HG03280 (cell line): Measurements from ENCODE around the gene LRRC10B.
"Not testable (repeated sequence)": the region's sequence is repeated elsewhere in the genome, so short reads cannot be mapped to it uniquely, and the experiment has no call there.

Source experiments
- ATAC-seq: cut with Tn5 transposase; IDR thresholded peaks from one replicate; pipeline ENCODE4 v1.9.1; 2021; ENCODE audit warnings: mild to moderate bottlenecking, moderate library complexity; ENCODE audit not compliant: unreplicated experiment

The LRRC10B gene

DNA sequence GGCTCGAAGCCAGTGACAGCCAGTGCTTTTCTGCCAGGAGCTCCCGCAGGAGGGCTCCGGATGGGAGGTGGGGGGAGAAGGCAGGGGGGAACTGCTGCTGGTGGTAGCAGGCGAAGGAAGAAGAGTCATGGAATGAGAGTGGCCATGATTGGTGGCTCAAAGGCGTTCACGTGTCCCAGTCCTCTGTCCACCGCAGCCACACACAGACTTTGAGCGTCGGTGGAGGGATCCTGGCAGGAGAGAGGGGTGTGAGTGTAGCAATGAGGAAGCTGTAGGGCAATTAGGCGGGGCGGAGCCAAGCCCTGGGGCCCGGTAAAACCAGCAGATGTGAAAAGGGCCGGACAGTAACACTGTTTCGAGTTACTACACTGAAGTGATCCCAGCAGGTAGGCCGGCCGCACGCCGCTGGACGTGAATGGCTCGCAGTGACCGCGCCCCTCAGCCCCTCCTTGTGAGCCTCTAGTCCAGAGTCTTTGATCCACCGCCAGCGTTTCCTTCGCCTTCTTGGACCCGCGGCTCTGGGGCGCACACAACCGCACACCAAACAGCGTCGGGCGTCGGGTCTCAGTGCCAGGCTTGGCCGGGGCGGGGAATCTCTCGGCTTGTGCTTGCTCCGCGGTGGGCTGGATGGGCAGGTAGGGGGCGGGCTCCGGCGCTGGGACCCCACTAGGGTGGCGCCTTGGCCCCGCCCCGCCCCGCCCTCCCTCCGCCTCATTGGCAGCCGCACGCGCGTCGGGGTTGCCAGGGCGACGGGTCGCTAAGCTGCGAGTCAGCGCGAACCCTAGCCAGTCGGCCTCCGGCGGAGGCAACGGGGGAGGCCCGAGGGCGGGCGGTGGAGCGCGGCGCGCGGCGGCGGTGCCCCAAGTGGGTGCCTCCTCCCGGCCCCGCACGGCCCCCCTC lies at the start of gene LRRC10B:
TSS of gene LRRC10B (plus strand) at position 788 of the 900 bp plus-strand sequence. CDS start 250 bp downstream, outside the sequence.
- ATAC-seq: no peak

DNA sequence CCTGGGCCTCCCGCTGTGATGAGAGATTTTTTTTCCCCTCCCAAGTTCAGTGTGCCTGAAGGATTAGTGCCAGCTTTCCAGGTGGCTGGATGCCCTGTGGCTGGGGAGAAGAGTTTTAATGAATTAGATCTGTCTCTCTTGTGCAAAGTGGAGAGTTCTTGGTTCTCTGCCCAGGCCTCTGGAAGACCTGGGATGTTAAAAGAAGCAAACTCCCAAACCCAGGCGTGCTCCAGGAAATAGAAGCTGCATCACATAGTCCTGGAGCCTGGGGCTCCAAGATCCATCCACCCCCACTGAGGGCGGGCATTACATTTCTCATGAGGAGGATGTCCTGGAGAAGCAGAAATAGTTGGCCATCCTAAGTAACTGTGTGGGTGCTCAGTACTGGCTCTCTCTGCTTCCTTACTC lies 48.1 kb upstream of the LRRC10B start:
- ATAC-seq: no peak

DNA sequence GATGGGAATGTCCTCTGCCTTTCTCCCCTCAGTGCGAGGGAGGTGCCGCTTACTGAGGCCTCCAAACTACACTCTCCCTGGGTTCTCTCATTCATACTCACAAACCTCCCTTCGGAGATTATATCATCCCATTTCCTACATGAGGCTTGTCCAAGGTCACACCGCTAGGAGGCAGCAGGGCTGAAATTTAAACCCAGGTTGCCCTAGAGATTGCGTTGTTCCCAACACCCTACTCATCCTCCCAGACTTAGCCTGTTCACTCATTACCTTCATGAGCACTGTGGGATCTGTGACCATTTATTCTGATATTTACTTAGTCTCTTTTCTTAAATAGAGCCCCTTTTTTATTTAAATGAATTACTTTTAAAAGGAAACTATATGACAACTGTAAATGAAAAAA lies 47.6 kb upstream of the LRRC10B start:
- ATAC-seq: no peak

DNA sequence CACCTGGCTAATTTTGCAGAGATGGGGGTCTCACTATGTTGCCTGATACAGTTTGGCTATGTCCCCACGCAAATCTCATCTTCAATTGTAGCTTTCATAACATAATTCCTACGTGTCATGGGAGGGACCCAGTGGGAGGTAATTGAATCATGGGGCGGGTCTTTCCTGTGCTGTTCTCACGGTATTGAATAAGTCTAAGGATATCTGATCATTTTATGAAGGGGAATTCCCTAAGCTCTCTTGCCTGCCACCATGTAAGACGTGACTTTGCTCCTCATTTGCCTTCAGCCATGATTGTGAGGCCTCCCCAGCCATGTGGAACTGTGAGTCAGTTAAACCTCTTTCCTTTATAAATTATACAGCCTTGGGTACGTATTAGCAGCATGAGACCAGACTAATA lies 40.9 kb upstream of the LRRC10B start:
- ATAC-seq: not testable (repeated sequence)

DNA sequence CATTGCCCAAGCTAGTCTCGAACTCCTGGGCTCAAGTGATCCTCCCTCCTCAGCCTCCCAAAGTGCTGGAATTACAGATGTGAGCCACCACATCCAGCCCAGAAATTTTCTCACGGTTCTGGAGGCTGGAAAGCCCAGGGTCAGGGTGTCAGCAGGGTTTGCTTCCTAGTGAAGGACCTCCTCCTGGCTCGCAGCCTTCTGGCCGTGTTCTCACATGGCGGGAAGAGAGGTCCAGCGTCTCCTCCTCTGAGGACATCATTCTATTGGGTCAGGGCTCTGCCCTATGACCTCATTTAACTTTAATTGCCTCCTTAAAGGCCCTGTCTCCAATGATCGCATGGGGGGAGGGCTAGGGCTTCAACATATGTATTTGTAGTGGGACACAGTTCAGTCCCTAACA lies 40.5 kb upstream of the LRRC10B start:
- no peak for ATAC-seq

DNA sequence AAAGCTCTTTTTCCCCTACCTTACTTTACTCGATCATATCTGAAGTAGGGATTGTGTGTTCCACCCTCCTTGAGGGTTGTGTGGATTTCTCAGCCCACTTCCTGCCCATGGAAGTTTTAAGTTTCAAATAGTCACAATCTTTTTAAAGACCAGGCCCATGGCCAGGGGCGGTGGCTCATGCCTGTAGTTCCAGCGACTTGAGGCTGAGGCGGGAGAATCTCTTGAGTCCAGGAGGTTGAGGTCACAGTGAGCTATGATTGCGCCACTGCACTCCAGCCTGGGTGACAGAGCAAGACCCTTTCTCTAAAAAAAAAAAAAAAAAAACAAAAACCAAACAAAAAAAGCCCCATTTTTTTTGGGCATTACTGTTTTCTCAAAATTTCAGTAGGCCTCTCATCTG lies 36.3 kb upstream of the LRRC10B start:
- ATAC-seq: no peak

DNA sequence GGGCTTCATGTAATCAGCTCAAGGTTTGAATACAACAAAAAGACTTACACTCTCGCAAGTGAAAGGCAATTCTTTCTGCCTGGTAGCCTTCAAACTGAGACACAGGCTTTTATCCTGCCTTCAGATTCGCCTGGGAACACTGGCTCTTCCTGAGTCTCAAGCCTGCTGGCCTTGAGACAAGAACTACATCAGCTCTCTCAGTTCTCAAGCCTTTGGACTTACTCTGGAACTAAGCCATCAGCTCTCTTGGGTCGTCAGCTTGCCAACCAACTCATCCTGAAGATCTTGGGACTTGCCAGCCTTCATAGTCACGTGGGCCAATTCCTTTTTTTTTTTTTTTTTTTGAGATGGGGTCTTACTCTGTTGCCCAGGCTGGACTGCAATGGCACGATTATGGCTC lies 35.7 kb upstream of the LRRC10B start:
- ATAC-seq: no peak

DNA sequence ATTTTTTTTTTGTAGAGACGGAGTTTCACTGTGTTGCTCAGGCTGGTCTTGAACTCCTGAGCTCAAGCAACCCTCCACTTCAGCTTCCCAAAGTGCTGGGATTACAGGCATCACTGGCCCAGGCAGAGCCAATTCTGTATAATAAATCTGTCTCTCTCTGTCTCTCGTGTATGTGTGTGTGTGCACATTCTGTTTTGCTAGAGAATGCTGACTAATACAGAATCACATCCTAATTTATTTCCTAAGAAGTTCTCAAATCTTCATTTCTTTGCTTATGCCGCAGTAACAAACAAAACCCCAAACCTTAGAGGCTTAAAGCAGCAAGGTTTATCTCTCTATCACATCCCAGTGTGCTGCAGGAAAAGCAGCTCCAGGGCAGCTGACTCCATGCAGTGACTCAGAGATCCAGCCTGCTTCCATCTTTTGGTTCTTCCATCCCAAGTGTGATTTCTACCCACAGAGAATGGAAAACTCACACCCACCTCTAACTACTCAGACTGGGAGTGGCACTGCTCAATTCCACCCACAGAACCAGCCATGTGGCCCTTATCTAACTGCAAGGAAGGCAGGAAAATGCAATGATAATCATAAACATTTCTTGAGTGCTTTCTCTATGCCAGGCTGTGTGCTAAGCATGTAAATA lies 35.1 kb upstream of the LRRC10B start:
- ATAC-seq: no peak

DNA sequence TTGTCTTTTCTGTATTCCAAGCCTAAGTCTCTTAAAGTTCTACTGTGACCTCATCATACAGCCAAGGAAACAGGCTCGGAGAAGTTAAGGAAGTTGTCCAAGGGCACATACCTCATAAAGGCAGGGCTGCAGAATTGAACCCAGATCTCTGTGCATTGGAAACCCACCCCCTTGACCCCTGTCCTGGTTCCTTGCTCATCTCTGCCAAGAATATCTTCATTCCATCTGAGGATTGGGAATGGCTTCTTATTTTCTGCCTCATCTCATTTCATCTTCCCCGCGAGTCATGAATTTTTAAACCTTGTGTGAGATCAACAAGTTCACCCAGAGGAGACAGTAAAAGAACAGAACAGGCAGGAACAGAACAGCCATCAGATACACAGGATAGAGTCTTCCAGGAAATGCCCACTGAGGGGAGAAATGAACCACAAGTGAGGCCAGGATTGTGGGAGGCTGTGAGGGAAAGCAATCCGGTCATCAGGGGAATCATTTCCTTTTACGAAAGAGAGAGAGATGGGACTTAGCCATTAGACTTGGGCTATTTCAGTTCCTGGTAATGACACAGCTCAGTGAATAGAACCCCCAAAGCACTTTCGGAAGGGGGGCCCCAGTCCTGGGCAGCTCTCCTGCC lies 34.4 kb upstream of the LRRC10B start:
- ATAC-seq: no peak

DNA sequence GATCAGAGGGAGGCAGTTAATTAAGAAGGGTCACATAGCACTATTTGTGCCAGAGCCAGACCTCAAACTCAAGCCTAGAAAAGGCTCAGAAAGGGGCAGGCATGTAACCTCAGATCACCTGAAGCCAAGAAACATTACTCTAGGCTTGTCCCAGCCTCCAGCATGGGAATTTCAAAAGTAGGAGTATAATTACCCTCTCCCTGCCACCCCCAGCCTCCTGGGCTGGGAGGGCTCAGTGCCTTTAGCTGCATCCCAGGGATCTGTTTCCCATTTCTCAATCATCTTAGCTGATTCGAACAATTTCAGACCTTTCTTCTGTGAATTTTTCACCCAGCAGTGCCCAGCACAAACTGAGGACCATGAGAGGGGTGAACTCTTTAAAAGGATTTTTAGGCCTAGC lies 33.1 kb upstream of the LRRC10B start:
- ATAC-seq: no peak

DNA sequence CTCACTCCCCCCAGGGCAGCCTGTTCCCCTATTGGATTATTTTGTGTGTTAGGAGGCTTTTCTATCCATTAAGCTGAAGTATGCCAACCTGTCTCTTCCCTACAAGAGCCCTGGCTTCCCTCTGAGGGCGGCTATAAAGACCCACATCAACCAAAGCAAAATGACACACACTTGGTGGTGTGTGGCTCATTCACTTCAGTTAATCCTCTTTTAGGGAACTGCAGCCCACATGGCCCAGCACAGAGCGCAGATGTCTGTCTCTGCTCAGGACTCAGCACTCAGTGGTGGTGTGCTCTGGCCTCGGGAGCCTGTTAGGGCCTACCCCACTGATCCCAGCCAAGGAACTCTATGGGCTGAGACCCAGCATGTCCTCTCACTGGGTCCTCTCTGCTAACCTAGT lies 32.2 kb upstream of the LRRC10B start:
- no peak for ATAC-seq

DNA sequence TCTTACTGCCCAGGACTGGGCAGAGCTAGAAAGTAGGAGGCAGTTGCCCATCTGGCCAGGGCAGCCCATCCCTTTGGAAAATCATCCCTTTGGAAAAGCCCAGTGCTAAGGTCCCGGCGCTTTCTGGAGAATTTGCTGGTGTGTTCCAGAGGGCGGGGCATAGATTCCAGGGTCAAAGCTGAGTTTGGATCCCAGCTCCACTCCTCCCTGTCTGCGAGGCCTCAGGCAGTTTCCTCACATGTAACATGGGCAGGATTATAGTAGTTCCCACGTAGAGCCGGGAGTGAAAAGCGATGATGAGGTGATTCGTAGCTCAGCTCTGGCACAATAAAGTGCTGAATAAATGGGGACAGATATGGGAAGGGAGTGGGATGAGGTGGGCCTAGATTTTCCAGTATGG lies 31.4 kb upstream of the LRRC10B start:
- no peak for ATAC-seq

DNA sequence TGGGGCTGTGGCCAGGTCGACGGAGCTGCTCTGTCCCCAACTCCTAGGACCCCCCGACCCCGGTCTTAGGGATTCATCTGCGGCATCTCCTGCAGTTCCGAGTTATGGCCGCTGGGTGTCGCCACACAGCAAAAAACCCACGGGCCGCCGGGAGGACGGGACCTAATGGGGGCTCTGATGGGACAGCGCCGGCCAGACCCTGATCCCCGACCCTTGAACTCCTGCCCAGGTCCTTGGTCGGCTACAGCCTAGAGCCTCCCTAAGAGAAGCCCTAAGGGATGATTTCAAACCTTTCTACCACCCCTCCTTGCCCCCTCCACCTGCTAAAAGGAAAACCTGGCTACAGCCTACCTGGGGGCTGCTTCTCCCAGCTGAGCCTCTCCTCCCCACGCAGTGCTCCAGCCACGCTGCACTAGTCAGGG lies 30.8 kb upstream of the LRRC10B start:
- ATAC-seq: no peak

DNA sequence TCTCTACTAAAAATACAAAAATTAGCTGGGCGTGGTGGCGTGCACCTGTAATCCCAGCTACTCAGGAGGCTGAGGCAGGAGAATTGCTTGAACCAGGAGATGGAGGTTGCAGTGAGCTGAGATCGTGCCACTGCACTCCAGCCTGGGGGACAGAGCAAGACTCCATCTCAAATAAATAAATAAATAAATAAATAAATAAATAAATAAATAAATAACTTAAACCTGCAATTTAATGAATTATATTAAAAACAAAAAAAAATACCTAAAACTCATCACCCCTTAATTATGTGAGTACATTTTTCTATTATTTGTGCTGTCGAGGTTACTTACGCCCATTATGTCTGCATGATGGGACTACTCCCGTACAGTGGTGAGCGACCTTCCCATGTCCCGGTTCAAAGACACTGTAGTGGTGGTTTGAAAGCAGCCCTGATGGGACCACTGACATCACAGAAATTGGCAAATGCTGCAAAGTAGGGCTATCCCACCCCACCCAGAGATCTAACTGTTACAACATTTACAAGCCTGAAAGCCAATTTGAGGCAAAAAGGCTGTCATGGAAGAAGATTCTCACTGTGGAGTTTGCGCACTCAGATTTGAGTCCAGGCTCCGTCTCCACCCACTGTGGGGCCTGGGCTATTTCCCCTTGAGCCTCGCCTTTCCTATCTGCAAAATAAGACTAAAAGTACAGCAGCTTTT lies 29.0 kb upstream of the LRRC10B start:
- not testable (repeated sequence) for ATAC-seq

DNA sequence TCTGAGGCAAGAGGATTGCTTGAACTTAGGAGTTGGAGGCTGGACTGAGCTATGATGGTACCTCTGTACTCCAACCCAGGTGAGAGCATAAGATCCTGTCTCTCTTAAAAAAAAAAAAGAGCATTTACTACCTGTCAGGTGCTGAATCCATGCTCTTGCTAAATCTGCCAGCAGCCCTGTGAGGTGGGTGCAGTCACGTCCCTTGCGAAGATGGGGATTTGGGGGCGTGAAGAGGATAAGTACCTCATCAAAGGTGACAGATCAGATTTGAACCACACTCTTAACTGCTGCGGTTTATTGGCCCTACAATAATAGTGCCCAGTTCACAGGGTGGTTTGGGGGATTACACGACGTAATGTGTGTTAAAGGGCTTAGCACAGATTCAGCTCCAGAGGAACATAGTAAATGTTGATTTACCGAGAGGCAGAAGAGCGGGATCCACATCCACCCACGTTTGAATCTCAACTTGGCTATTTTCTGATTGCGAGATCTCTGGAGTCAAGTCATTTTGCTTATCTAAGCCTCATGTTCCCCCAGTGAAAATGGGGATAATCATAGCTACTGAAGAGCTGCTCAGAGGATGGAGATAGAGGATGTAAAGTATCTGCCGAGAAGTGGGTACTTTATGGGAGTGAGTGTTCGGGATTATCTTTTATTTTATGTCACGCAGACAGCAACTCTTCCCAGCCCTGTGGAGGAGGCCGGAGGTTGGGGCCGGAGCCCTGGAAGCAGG lies 28.1 kb upstream of the LRRC10B start:
- ATAC-seq: no peak

DNA sequence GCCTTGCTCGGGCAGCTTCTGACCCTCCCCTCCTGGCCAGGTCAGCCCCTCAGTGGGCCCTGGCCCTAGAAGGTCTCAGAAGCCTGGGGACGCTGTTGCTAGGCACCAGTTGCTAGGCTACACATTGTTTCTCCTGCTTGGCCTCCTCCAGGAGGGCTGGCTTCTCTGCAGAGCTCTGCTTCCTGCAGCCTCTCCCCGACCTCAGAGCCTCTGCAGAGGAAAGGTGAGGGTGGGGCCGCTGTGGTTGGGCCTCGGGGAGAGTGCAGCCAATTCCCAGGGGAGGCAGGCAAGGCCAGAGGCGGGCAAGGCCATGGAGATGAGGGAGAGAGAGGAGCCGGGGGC lies 27.6 kb upstream of the LRRC10B start:
- ATAC-seq: no peak

DNA sequence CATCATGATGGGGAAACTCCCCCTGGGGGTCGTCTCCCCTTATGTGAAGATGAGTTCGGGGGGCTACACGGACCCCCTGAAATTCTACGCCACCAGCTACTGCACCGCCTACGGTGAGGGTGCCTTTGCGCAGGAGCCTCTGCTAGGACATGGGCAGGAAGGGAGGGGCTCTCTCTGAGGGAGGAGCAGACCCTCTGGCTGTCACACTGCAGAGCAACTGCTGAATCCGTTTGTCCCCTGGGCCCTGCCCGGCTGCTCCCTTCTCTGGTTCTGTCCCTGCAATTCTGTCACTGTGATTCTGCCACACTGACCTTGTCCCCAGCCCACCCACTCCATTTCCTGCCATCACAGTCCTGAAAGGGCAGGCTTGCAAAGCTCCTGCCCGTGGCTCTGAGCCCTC lies 26.7 kb upstream of the LRRC10B start:
- ATAC-seq: no peak

DNA sequence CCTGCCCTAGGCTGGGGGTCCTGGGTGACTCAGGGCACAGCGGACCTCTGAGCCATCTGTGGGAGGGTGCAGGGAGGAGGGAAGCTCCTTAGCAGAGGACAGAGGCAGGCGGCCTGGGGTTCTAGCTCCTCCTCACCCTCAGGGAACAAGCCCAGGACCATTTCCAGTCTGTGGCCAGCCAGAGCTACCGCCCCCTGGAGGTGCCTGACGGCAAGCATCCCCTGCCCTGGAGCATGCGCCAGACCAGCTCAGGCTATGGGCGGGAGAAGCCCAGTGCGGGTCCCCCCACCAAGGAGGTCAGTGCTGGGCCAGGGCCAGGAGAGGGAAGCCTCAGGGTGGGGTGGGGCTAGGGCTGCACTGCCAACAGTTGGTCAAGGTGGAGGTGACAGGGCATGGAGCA lies 26.0 kb upstream of the LRRC10B start:
- no peak for ATAC-seq

DNA sequence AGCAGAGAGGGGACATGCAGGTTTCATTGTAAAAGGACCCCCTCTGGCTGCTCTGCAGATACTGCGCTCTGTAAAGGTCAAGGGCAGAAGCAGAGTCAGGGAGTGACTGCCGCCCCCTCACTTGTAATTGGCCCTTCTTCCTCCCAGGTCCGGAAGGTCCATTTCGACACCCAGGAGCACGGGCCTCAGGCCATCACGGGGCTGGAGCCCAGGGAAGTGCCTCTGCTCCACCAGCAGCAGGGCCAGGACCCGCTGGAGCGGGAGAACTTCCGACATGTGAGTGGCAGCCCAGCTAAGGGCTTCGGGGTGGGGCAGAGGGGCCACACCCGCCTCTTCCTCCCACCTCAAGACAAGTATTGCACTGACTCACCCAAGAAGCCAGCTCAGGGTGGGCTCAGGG lies 24.0 kb upstream of the LRRC10B start:
- ATAC-seq: no peak

DNA sequence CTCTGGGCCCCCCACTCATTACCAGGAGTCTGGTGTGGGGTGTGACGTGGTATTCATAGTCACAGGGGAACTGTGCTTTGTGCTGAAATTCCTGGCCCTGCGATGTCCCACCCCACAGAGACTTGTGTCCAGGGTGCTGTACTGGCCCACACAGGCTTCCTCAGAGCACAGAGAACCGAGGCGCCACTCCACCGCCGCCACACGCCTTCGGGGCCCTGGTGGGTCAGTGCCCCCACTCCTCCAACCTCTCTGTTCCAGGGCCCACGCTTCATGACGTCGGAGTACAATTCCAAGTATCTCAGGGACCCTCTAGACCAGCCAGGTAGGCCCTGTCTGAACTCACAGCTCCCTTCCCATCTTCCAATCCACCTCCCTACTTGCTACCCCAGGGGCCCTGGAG lies 23.5 kb upstream of the LRRC10B start:
- ATAC-seq: no peak
